HEK293 (cell line): ENCODE measurements around the gene ATP5PB.

ENCODE experiments used
- BCL11B ChIP-seq: fragments of 450-650 bp; formaldehyde crosslinking; IDR thresholded peaks from 2 replicates; pipeline ENCODE4 v1.5.1; 2016; ENCODE audit warnings: low read depth, missing biosample characterization, missing genetic modification characterization
- GFI1B ChIP-seq: fragments of 450-650 bp; formaldehyde crosslinking; IDR thresholded peaks from 2 replicates; pipeline ENCODE4 v1.5.1; 2016; ENCODE audit warnings: missing biosample characterization, missing genetic modification characterization
- KLF9 ChIP-seq: fragments of 450-650 bp; formaldehyde crosslinking; IDR thresholded peaks from 2 replicates; pipeline ENCODE4 v1.5.1; 2016; ENCODE audit warnings: missing biosample characterization, missing genetic modification characterization, low read depth
- OVOL3 ChIP-seq: fragments of 450-650 bp; formaldehyde crosslinking; IDR thresholded peaks from 2 replicates; pipeline ENCODE4 v1.5.1; 2016; ENCODE audit warnings: missing biosample characterization, missing genetic modification characterization
- SALL2 ChIP-seq: fragments of 450-650 bp; formaldehyde crosslinking; IDR thresholded peaks from 2 replicates; pipeline ENCODE4 v1.5.0; 2017; ENCODE audit warnings: missing biosample characterization, mild to moderate bottlenecking, missing genetic modification characterization, borderline replicate concordance
- SCRT1 ChIP-seq: fragments of 450-650 bp; formaldehyde crosslinking; IDR thresholded peaks from 2 replicates; pipeline ENCODE4 v1.5.1; 2016; ENCODE audit warnings: missing biosample characterization, missing genetic modification characterization, borderline replicate concordance
- SCRT2 ChIP-seq: fragments of 450-650 bp; formaldehyde crosslinking; IDR thresholded peaks from 2 replicates; pipeline ENCODE4 v1.5.1; 2016; ENCODE audit warnings: missing biosample characterization, missing genetic modification characterization
- SETDB1 ChIP-seq: IDR thresholded peaks from one replicate; pipeline ENCODE4 v1.6.1; 2017; ENCODE audit warnings: mild to moderate bottlenecking, low read length, moderate library complexity, mixed read lengths; ENCODE audit not compliant: insufficient read length
- TRIM28 ChIP-seq: IDR thresholded peaks from 2 replicates; pipeline ENCODE4 v1.6.1; 2011; ENCODE audit warnings: low read length, control low read depth, borderline replicate concordance
- ZBTB17 ChIP-seq: fragments of 450-650 bp; formaldehyde crosslinking; IDR thresholded peaks from 2 replicates; pipeline ENCODE4 v1.5.1; 2016; ENCODE audit warnings: missing biosample characterization, missing genetic modification characterization
- ZBTB21 ChIP-seq: fragments of 450-650 bp; formaldehyde crosslinking; IDR thresholded peaks from 2 replicates; pipeline ENCODE4 v1.5.1; 2017; ENCODE audit warnings: missing biosample characterization, missing genetic modification characterization
- ZBTB7A ChIP-seq: fragments of 450-650 bp; formaldehyde crosslinking; IDR thresholded peaks from 2 replicates; pipeline ENCODE4 v1.5.1; 2016; ENCODE audit warnings: low read depth, missing biosample characterization, missing genetic modification characterization
- ZEB2 ChIP-seq: fragments of 450-650 bp; formaldehyde crosslinking; IDR thresholded peaks from 2 replicates; pipeline ENCODE4 v1.5.1; 2016; ENCODE audit warnings: missing biosample characterization, missing genetic modification characterization
- ZFP69B ChIP-seq: fragments of 450-650 bp; formaldehyde crosslinking; IDR thresholded peaks from 2 replicates; pipeline ENCODE4 v1.5.1; 2016; ENCODE audit warnings: missing biosample characterization, missing genetic modification characterization
- ZNF132 ChIP-seq: fragments of 450-650 bp; formaldehyde crosslinking; IDR thresholded peaks from 2 replicates; pipeline ENCODE4 v1.5.1; 2017; ENCODE audit warnings: missing biosample characterization, missing genetic modification characterization, borderline replicate concordance
- ZNF214 ChIP-seq: fragments of 450-650 bp; formaldehyde crosslinking; IDR thresholded peaks from 2 replicates; pipeline ENCODE4 v1.5.1; 2017; ENCODE audit warnings: missing biosample characterization, mild to moderate bottlenecking, missing genetic modification characterization, borderline replicate concordance
- ZNF558 ChIP-seq: fragments of 450-650 bp; formaldehyde crosslinking; IDR thresholded peaks from 2 replicates; pipeline ENCODE4 v1.5.1; 2016; ENCODE audit warnings: missing biosample characterization, missing genetic modification characterization
- ZNF585B ChIP-seq: fragments of 450-650 bp; formaldehyde crosslinking; IDR thresholded peaks from 2 replicates; pipeline ENCODE4 v1.5.1; 2016; ENCODE audit warnings: missing biosample characterization, missing genetic modification characterization
- ZNF747 ChIP-seq: fragments of 450-650 bp; formaldehyde crosslinking; IDR thresholded peaks from 2 replicates; pipeline ENCODE4 v1.5.1; 2016; ENCODE audit warnings: missing biosample characterization, missing genetic modification characterization
- ZNF830 ChIP-seq: fragments of 450-650 bp; IDR thresholded peaks from 2 replicates; pipeline ENCODE4 v1.5.0; 2018; ENCODE audit warnings: missing biosample characterization, missing genetic modification characterization, low read depth, mild to moderate bottlenecking, moderate library complexity
- TF ChIP-seq, protein P1 (sequence below): fragments of 450-650 bp; formaldehyde crosslinking; IDR thresholded peaks from 2 replicates; pipeline ENCODE4 v1.5.1; 2017; ENCODE audit warnings: missing biosample characterization, missing genetic modification characterization
- TF ChIP-seq, protein P2 (sequence below): fragments of 450-650 bp; formaldehyde crosslinking; IDR thresholded peaks from 2 replicates; pipeline ENCODE4 v1.5.1; 2016; ENCODE audit warnings: missing biosample characterization, missing genetic modification characterization
- TF ChIP-seq, protein P3 (sequence below): fragments of 450-650 bp; formaldehyde crosslinking; IDR thresholded peaks from 2 replicates; pipeline ENCODE4 v1.5.1; 2016; ENCODE audit warnings: missing biosample characterization, missing genetic modification characterization
- TF ChIP-seq, protein P4 (sequence below): fragments of 450-650 bp; formaldehyde crosslinking; conservative IDR thresholded peaks from 2 replicates; pipeline ENCODE4 v1.5.1; 2016; ENCODE audit warnings: low read depth, missing biosample characterization, missing genetic modification characterization
- TF ChIP-seq, protein P5 (sequence below): fragments of 450-650 bp; formaldehyde crosslinking; IDR thresholded peaks from 2 replicates; pipeline ENCODE4 v1.5.1; 2016; ENCODE audit warnings: missing biosample characterization, missing genetic modification characterization
- TF ChIP-seq, protein P6 (sequence below): fragments of 450-650 bp; formaldehyde crosslinking; IDR thresholded peaks from 2 replicates; pipeline ENCODE4 v1.5.1; 2016; ENCODE audit warnings: missing biosample characterization, missing genetic modification characterization
- TF ChIP-seq, protein P7 (sequence below): fragments of 450-650 bp; formaldehyde crosslinking; IDR thresholded peaks from 2 replicates; pipeline ENCODE4 v1.5.1; 2016; ENCODE audit warnings: missing biosample characterization, missing genetic modification characterization

Gene ATP5PB

DNA sequence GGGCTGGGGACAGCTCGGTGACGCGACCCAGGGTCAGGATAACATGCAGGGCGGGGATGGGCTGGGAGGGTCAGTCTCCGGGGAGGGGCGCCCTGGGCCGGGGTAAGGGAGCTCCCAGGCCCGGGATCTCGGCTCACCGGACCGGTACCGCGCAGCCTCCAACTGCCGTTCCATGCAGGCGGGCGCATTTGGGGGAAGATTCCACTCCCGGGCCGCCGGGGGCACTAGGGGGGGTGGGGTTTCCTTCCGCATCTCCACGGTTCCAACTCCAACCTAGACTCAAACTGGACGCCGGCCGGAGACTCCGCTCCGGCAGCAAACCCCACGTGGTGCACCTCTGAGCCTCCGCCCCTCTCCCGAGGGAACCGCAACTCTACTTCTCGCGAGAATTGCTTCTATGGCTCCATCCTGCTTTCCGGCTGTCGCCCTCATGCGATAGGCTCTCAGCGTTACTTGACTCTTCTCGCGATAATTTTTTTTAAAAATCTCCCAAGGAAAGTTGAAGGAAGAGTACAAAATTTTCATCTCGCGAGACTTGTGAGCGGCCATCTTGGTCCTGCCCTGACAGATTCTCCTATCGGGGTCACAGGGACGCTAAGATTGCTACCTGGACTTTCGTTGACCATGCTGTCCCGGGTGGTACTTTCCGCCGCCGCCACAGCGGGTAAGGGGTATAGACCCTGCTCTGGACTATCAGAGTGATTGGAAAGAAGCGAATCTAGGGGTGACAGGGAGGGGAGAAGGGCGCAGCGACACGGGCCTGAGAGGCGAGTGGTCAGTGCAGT is at the start of gene ATP5PB, which contains the start of gene WDR77 (continued):
- TF ChIP-seq, protein P1, sequence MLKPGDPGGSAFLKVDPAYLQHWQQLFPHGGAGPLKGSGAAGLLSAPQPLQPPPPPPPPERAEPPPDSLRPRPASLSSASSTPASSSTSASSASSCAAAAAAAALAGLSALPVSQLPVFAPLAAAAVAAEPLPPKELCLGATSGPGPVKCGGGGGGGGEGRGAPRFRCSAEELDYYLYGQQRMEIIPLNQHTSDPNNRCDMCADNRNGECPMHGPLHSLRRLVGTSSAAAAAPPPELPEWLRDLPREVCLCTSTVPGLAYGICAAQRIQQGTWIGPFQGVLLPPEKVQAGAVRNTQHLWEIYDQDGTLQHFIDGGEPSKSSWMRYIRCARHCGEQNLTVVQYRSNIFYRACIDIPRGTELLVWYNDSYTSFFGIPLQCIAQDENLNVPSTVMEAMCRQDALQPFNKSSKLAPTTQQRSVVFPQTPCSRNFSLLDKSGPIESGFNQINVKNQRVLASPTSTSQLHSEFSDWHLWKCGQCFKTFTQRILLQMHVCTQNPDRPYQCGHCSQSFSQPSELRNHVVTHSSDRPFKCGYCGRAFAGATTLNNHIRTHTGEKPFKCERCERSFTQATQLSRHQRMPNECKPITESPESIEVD = no peak
- TF ChIP-seq GFI1B (no peak), KLF9 (peak; percentile 65; the same call in 1 of the 2 replicates), SETDB1 (peak; percentile 37), ZEB2 (tag by site-specific recombination) (no peak), TRIM28 (0 out of 2 replicates have a peak, but pooled peaks have one; percentile 17), ZNF830 (no peak), ZNF558 (no peak), OVOL3 (tag by site-specific recombination) (no peak), ZBTB21 (tag by site-specific recombination) (no peak), SCRT1 (tag by site-specific recombination) (no peak), BCL11B (tag by site-specific recombination) (peak; percentile 98; the same call in 1 of the 2 replicates), ZBTB17 (peak; percentile 94), ZNF747 (no peak), SCRT2 (tag by site-specific recombination) (no peak), ZNF132 (tag by site-specific recombination) (no peak), ZBTB7A (tag by site-specific recombination) (no peak), SALL2 (tag by site-specific recombination) (no peak), ZFP69B (tag by site-specific recombination) (no peak), ZNF585B (tag by site-specific recombination) (no peak), ZNF214 (tag by site-specific recombination) (no peak)
- TF ChIP-seq, protein P2, sequence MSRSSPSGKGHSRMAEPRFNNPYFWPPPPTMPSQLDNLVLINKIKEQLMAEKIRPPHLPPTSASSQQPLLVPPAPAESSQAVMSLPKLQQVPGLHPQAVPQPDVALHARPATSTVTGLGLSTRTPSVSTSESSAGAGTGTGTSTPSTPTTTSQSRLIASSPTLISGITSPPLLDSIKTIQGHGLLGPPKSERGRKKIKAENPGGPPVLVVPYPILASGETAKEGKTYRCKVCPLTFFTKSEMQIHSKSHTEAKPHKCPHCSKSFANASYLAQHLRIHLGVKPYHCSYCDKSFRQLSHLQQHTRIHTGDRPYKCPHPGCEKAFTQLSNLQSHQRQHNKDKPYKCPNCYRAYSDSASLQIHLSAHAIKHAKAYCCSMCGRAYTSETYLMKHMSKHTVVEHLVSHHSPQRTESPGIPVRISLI = peak; percentile 79
- TF ChIP-seq, protein P3, sequence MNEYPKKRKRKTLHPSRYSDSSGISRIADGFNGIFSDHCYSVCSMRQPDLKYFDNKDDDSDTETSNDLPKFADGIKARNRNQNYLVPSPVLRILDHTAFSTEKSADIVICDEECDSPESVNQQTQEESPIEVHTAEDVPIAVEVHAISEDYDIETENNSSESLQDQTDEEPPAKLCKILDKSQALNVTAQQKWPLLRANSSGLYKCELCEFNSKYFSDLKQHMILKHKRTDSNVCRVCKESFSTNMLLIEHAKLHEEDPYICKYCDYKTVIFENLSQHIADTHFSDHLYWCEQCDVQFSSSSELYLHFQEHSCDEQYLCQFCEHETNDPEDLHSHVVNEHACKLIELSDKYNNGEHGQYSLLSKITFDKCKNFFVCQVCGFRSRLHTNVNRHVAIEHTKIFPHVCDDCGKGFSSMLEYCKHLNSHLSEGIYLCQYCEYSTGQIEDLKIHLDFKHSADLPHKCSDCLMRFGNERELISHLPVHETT = no peak; the same call in 1 of the 2 replicates
- TF ChIP-seq, protein P4, sequence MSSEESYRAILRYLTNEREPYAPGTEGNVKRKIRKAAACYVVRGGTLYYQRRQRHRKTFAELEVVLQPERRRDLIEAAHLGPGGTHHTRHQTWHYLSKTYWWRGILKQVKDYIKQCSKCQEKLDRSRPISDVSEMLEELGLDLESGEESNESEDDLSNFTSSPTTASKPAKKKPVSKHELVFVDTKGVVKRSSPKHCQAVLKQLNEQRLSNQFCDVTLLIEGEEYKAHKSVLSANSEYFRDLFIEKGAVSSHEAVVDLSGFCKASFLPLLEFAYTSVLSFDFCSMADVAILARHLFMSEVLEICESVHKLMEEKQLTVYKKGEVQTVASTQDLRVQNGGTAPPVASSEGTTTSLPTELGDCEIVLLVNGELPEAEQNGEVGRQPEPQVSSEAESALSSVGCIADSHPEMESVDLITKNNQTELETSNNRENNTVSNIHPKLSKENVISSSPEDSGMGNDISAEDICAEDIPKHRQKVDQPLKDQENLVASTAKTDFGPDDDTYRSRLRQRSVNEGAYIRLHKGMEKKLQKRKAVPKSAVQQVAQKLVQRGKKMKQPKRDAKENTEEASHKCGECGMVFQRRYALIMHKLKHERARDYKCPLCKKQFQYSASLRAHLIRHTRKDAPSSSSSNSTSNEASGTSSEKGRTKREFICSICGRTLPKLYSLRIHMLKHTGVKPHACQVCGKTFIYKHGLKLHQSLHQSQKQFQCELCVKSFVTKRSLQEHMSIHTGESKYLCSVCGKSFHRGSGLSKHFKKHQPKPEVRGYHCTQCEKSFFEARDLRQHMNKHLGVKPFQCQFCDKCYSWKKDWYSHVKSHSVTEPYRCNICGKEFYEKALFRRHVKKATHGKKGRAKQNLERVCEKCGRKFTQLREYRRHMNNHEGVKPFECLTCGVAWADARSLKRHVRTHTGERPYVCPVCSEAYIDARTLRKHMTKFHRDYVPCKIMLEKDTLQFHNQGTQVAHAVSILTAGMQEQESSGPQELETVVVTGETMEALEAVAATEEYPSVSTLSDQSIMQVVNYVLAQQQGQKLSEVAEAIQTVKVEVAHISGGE = 0 out of 2 replicates have a peak, but pooled peaks have one; percentile 32
- TF ChIP-seq, protein P5, sequence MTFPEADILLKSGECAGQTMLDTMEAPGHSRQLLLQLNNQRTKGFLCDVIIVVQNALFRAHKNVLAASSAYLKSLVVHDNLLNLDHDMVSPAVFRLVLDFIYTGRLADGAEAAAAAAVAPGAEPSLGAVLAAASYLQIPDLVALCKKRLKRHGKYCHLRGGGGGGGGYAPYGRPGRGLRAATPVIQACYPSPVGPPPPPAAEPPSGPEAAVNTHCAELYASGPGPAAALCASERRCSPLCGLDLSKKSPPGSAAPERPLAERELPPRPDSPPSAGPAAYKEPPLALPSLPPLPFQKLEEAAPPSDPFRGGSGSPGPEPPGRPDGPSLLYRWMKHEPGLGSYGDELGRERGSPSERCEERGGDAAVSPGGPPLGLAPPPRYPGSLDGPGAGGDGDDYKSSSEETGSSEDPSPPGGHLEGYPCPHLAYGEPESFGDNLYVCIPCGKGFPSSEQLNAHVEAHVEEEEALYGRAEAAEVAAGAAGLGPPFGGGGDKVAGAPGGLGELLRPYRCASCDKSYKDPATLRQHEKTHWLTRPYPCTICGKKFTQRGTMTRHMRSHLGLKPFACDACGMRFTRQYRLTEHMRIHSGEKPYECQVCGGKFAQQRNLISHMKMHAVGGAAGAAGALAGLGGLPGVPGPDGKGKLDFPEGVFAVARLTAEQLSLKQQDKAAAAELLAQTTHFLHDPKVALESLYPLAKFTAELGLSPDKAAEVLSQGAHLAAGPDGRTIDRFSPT (tag by site-specific recombination) = no peak
- TF ChIP-seq, protein P6, sequence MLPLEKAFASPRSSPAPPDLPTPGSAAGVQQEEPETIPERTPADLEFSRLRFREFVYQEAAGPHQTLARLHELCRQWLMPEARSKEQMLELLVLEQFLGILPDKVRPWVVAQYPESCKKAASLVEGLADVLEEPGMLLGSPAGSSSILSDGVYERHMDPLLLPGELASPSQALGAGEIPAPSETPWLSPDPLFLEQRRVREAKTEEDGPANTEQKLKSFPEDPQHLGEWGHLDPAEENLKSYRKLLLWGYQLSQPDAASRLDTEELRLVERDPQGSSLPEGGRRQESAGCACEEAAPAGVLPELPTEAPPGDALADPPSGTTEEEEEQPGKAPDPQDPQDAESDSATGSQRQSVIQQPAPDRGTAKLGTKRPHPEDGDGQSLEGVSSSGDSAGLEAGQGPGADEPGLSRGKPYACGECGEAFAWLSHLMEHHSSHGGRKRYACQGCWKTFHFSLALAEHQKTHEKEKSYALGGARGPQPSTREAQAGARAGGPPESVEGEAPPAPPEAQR = no peak
- TF ChIP-seq, protein P7, sequence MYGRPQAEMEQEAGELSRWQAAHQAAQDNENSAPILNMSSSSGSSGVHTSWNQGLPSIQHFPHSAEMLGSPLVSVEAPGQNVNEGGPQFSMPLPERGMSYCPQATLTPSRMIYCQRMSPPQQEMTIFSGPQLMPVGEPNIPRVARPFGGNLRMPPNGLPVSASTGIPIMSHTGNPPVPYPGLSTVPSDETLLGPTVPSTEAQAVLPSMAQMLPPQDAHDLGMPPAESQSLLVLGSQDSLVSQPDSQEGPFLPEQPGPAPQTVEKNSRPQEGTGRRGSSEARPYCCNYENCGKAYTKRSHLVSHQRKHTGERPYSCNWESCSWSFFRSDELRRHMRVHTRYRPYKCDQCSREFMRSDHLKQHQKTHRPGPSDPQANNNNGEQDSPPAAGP (tag by site-specific recombination) = peak; percentile 7; the same call in 1 of the 2 replicates
